Type B pancreatic cell (in vitro differentiated cells): Measurements from ENCODE around the gene NEK5. TPM values are rescaled to one million over a fixed set of nuclear protein-coding genes. Genes with fewer than 3 reads are reported as not detected.
A peak's percentile ranks its signal among the peaks of the same experiment; 100 is the strongest.

Experiments used
- DNase-seq: peaks from one replicate; pipeline ENCODE4 v3.0.0; 2021; ENCODE audit warnings: mixed read lengths; ENCODE audit not compliant: unreplicated experiment; ENCODE audit errors: extremely low spot score
- H3K27ac Mint-ChIP-seq: 2 replicates; pipeline ENCODE4 v1.8.0; 2021; ENCODE audit warnings: mild to moderate bottlenecking, mixed read lengths
- H3K27me3 Mint-ChIP-seq: 2 replicates; pipeline ENCODE4 v1.8.0; 2021; ENCODE audit warnings: mixed read lengths
- H3K36me3 Mint-ChIP-seq: 2 replicates; pipeline ENCODE4 v1.8.0; 2021; ENCODE audit warnings: mixed read lengths
- H3K4me1 Mint-ChIP-seq: one replicate; pipeline ENCODE4 v1.8.0; 2021; ENCODE audit warnings: mixed read lengths; ENCODE audit not compliant: unreplicated experiment
- H3K4me3 Mint-ChIP-seq: 2 replicates; pipeline ENCODE4 v1.8.0; 2021; ENCODE audit warnings: mild to moderate bottlenecking, mixed read lengths
- H3K9me3 Mint-ChIP-seq: 2 replicates; pipeline ENCODE4 v1.8.0; 2021; ENCODE audit warnings: mixed read lengths
- total RNA-seq: library from RNA; stranded (reverse); gene quantifications from 2 replicates; pipeline ENCODE4 v1.2.1, GENCODE V29; 2021; ENCODE audit warnings: low replicate concordance
- TF ChIP-seq, protein P1 (sequence below): fragments of 200-600 bp; sonication (generic); conservative IDR thresholded peaks from 2 replicates; pipeline ENCODE4 v1.5.0; 2021; ENCODE audit warnings: antibody characterized with exemption, mild to moderate bottlenecking

NEK5 gene
- total RNA-seq, 1 donor from 2014 or later = 5.2 TPM

DNA sequence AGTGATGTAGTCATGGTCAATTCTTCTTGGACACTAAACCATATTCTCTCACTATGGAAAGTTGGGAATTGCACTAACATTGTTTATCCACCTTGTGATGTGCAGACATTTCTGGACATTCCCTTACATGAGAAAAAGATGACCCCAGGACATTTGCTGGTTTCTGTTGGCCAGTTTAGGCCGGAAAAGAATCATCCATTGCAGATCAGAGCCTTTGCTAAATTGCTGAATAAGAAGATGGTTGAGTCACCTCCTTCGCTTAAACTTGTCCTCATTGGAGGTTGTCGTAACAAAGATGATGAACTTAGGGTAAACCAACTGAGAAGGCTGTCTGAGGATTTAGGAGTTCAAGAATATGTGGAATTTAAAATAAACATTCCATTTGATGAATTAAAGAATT, 104.4 kb downstream of the NEK5 start, which contains the start of gene UTP14C:
UTP14C (plus strand) TSS at position 211 of the 400 bp plus-strand sequence. CDS start 4,114 bp downstream, outside the sequence.
- Mint-ChIP-seq H3K4me1 (no peaks in the 10 kb centered on the region), H3K27ac (no peak within 1 kb of the TSS), H3K36me3 (peaks cover 76% of the 10 kb centered on the region), H3K27me3 (no peaks in the 10 kb centered on the region), H3K9me3 (peaks cover 16% of the 10 kb centered on the region), H3K4me3 (no peak within 1 kb of the TSS)
- DNase-seq = no peak
- TF ChIP-seq, protein P1, sequence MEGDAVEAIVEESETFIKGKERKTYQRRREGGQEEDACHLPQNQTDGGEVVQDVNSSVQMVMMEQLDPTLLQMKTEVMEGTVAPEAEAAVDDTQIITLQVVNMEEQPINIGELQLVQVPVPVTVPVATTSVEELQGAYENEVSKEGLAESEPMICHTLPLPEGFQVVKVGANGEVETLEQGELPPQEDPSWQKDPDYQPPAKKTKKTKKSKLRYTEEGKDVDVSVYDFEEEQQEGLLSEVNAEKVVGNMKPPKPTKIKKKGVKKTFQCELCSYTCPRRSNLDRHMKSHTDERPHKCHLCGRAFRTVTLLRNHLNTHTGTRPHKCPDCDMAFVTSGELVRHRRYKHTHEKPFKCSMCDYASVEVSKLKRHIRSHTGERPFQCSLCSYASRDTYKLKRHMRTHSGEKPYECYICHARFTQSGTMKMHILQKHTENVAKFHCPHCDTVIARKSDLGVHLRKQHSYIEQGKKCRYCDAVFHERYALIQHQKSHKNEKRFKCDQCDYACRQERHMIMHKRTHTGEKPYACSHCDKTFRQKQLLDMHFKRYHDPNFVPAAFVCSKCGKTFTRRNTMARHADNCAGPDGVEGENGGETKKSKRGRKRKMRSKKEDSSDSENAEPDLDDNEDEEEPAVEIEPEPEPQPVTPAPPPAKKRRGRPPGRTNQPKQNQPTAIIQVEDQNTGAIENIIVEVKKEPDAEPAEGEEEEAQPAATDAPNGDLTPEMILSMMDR = no peak

DNA sequence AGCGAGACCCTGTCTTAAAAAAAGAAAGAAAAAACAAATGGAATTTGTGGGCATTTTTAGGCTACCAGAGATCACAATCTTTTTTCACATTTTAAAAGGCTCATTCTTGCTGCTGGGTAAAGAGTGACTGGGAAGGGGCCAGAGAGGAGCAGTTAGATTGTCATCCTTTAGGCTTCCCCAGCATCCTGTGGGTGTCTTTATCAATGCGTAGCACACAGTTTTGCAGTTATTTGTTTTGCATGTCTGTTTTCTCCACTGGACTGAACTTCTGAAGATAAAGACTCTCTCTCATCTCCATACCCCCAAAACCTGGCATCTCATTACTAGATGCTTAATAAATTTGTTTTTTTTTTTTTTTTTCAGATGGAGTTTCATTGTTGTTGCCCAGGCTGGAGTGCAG, 106.5 kb downstream of the NEK5 start:
- Mint-ChIP-seq H3K27ac (no peak overlapping the region), H3K36me3 (peaks cover 67% of the 10 kb centered on the region), H3K9me3 (peaks cover 16% of the 10 kb centered on the region), H3K4me3 (no peak overlapping the region), H3K4me1 (no peaks in the 10 kb centered on the region), H3K27me3 (no peaks in the 10 kb centered on the region)
- TF ChIP-seq, protein P1 = no peak
- no peak for DNase-seq

DNA sequence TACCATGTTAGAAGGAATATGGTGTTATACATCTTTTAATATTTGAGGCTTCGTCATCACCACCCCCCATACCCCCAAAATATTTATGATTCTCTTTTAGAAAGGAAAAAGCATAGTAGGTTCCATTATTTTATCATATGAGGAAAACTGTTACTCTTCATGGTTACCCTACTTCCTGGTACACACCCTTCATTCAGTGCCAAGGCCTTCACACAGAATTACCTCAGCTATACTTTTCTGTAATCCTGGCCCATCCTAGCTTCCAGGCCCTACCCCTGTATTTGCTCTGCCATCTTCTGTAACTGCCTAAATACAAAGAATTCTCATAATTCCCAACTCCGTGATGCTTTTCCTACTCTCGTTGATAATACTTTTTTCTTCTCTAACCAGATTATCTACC, 108.7 kb downstream of the NEK5 start:
- peaks cover 55% of the 10 kb centered on the region for H3K36me3 Mint-ChIP-seq
- H3K9me3 Mint-ChIP-seq = no peaks in the 10 kb centered on the region
- H3K27me3 Mint-ChIP-seq = no peaks in the 10 kb centered on the region
- no peaks in the 10 kb centered on the region for H3K4me1 Mint-ChIP-seq
- no peak for DNase-seq
- H3K27ac Mint-ChIP-seq = no peak overlapping the region
- no peak overlapping the region for H3K4me3 Mint-ChIP-seq
- TF ChIP-seq, protein P1 = no peak

DNA sequence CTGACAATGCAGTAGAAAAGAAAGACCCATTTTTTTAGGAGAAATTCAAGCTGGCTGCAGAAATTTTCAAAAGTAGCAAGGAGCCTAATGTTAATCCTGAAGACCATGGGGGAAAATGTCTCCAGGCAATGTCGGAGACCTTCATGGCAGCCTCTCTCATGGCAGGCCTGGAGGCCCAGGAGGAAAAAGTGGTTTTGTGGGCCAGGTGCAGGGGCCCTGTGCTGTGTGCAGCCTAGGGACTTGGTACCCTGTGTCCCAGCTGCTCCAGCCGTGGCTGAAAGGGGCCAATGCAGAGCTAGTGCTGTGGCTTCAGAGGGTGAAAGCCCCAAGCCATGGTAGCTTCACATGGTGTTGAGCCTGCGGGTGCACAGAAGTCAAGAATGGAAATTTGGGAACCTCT, 112.6 kb downstream of the NEK5 start:
- no peak overlapping the region for H3K27ac Mint-ChIP-seq
- no peak for DNase-seq
- H3K9me3 Mint-ChIP-seq = no peaks in the 10 kb centered on the region
- peaks cover 36% of the 10 kb centered on the region for H3K36me3 Mint-ChIP-seq
- no peak overlapping the region for H3K4me3 Mint-ChIP-seq
- TF ChIP-seq, protein P1 = no peak
- peaks cover 4% of the 10 kb centered on the region for H3K4me1 Mint-ChIP-seq
- peaks cover under 1% of the 10 kb centered on the region for H3K27me3 Mint-ChIP-seq

DNA sequence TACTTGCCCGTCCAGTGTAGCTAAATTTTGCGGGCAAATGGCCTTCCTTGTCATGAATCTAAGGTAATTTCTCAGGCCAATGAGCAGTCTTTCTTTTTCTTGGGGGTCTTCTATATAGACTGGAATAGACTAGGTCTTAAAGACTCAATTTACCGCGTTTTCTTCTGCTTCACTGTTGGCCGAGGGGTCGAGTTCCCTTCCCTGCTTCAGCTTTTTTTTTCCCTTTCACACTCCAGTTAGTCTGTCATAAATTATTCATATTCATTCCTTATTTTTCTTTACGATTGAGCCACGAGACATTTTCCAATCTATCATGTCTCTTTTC, 116.4 kb downstream of the NEK5 start:
- peak overlapping the region; percentile 100 for H3K4me3 Mint-ChIP-seq
- H3K36me3 Mint-ChIP-seq = peaks cover 16% of the 10 kb centered on the region
- H3K9me3 Mint-ChIP-seq = no peaks in the 10 kb centered on the region
- TF ChIP-seq, protein P1 = no peak
- peak overlapping the region; percentile 98 for H3K27ac Mint-ChIP-seq
- peaks cover 8% of the 10 kb centered on the region for H3K4me1 Mint-ChIP-seq
- peaks cover 16% of the 10 kb centered on the region for H3K27me3 Mint-ChIP-seq
- no peak for DNase-seq
